Measurements from ENCODE around the gene NR3C2. TPM values are rescaled to one million over a fixed set of nuclear protein-coding genes. Genes with fewer than 3 reads are reported as not detected.

NR3C2 gene
- total and polyA plus RNA-seq, 7 donors, result 0.70 to 17.9 (median 7.5) TPM

DNA sequence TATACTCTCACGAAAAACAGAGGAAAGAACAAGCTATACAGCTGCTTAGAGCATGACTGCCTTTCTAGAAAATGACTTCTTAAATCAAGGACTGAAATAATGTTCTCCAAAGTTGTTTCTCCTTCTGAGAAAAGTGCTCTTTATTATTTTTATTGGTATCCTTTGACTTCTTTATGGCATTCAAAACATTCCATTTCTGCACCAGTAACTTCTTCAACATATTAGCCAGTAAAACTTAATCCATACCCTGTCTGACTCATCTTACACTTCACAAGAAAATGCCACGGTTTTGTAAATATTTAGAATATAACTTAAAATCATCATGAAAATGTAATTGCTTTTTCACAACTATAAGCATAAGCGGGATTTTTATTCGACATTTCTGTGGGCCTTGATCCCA is 180.4 kb downstream of the NR3C2 start:
- ATAC-seq, result no peak
- H3K27ac ChIP-seq, result no peak overlapping the region
- H3K9me3 ChIP-seq, result no peaks in the 10 kb centered on the region
- no peaks in the 10 kb centered on the region for H3K36me3 ChIP-seq (ENCODE audit: insufficient read depth in 1 of 2, low read depth in 1 of 2)
- H3K4me3 ChIP-seq, result no peak overlapping the region
- DNase-seq, result no peak
- intact Hi-C loops (cut with DNase I), result no loop called here
- WGBS, 3 donors, result 74 to 87% (median 76%) methylated on average over 4 of the region's 4 CpGs
- TF ChIP-seq, protein P1, sequence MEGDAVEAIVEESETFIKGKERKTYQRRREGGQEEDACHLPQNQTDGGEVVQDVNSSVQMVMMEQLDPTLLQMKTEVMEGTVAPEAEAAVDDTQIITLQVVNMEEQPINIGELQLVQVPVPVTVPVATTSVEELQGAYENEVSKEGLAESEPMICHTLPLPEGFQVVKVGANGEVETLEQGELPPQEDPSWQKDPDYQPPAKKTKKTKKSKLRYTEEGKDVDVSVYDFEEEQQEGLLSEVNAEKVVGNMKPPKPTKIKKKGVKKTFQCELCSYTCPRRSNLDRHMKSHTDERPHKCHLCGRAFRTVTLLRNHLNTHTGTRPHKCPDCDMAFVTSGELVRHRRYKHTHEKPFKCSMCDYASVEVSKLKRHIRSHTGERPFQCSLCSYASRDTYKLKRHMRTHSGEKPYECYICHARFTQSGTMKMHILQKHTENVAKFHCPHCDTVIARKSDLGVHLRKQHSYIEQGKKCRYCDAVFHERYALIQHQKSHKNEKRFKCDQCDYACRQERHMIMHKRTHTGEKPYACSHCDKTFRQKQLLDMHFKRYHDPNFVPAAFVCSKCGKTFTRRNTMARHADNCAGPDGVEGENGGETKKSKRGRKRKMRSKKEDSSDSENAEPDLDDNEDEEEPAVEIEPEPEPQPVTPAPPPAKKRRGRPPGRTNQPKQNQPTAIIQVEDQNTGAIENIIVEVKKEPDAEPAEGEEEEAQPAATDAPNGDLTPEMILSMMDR (IDR thresholded peaks at IDR 0.05), result no peak
- peaks cover 13% of the 10 kb centered on the region for H3K4me1 ChIP-seq
- no peaks in the 10 kb centered on the region for H3K27me3 ChIP-seq (ENCODE audit: insufficient read depth in 3 of 3, low read length in 2 of 3)

DNA sequence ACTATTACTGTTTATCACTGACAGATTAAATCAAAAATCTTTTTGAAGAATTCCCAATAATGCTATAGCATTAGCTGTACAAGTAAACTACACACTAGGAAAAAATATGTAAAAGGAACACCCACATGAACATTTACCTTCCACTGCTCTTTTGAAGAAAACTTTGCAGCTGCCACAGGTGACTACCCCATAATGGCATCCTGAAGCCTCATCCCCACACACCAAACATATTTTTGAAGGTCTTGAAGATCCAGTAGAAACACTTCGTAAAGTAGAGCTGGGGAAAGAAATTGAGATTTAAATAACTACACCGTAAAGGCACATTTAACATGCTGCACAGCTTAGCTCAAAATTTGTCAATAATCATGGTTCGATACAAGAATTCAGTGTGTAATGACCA is 182.4 kb downstream of the NR3C2 start:
- no peak overlapping the region for H3K27ac ChIP-seq
- H3K4me1 ChIP-seq, result peaks cover 13% of the 10 kb centered on the region
- WGBS, 3 donors, result 90 to 98% (median 91%) methylated on average over 3 of the region's 3 CpGs
- TF ChIP-seq, protein P1 (IDR thresholded peaks at IDR 0.05), result no peak
- H3K36me3 ChIP-seq (ENCODE audit: insufficient read depth in 1 of 2, low read depth in 1 of 2), result no peaks in the 10 kb centered on the region
- no peaks in the 10 kb centered on the region for H3K27me3 ChIP-seq (ENCODE audit: insufficient read depth in 3 of 3, low read length in 2 of 3)
- intact Hi-C loops (cut with DNase I), result no loop called here
- H3K4me3 ChIP-seq, result no peak overlapping the region
- DNase-seq, result no peak
- no peaks in the 10 kb centered on the region for H3K9me3 ChIP-seq
- ATAC-seq, result no peak

DNA sequence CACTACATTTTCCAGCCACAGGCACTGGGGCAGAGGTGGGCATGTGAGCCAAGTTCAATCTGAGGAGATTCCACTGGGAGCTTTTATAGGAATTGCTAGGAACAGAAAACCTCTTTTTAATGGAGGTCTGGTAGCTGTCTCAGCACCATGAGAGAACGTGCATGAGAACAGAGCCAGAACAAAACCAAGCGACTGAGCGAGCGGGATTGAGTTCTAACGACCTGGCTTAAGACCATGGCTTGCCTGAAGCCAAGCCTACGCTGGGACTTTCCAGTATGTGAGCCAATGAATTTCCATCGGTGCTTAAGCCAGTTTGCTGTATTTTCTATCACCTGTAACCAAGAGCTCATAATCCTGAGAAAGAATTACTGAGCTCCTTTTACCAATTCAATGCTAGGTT is 183.7 kb downstream of the NR3C2 start:
- Histone ChIP-seq H3K27ac (peak overlapping the region; percentile 53), H3K36me3 (ENCODE audit: insufficient read depth in 1 of 2, low read depth in 1 of 2) (no peaks in the 10 kb centered on the region), H3K4me3 (peak overlapping the region; percentile 44), H3K27me3 (ENCODE audit: insufficient read depth in 3 of 3, low read length in 2 of 3) (no peaks in the 10 kb centered on the region), H3K9me3 (no peaks in the 10 kb centered on the region), H3K4me1 (peaks cover 13% of the 10 kb centered on the region)
- TF ChIP-seq, protein P1 (IDR thresholded peaks at IDR 0.05), result no peak
- 22 to 39% (median 27%) methylated on average over 7 of the region's 7 CpGs for WGBS, 3 donors
- intact Hi-C loops (cut with DNase I), result no loop called here
- peak; percentile 18 to 57 for DNase-seq
- peak; percentile 58 to 94 (median 86) for ATAC-seq

DNA sequence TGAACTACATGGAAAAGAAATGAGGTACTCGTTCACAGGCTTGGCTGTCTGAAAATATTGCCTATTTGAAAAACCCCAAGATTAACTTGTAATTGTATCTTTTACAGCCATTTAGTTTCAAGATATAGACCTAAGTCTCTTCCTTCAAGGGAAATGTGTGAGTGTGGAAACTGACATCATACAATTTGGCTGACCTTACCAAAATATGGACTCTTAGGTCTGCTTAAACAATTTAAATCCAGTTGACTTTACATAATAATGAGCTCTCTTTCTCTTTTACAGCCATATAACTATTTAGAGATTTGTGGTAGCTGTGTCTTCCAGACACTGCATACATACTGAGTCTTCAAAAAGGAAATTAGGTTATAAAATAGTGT is 186.9 kb downstream of the NR3C2 start:
- H3K4me3 ChIP-seq, result no peak overlapping the region
- ATAC-seq, result no peak

More for the DNA sequence above, 186.9 kb downstream of the NR3C2 start:
- 46 to 64% (median 51%) methylated on average over 1 of the region's 1 CpG for WGBS, 3 donors
- Histone ChIP-seq H3K27ac (no peak overlapping the region), H3K4me1 (peaks cover 22% of the 10 kb centered on the region), H3K36me3 (ENCODE audit: insufficient read depth in 1 of 2, low read depth in 1 of 2) (no peaks in the 10 kb centered on the region), H3K27me3 (ENCODE audit: insufficient read depth in 3 of 3, low read length in 2 of 3) (no peaks in the 10 kb centered on the region), H3K9me3 (no peaks in the 10 kb centered on the region)
- TF ChIP-seq, protein P1 (IDR thresholded peaks at IDR 0.05), result no peak
- intact Hi-C loops (cut with DNase I), result no loop called here
- no peak for DNase-seq
